Tibial nerve (tissue), 3 donors: ENCODE measurements around the gene KRTAP11-1.

ENCODE experiments used
- CTCF ChIP-seq, 5 experiments: fragments of 200-600 bp in 3 of 5; fragments of 450-650 bp in 2 of 5; sonication (generic) in 3 of 5; IDR thresholded peaks; one replicate each; pipeline ENCODE4 v1.5.1; 2016 to 2019; ENCODE audit warnings: antibody characterized with exemption in 5 of 5, mild to moderate bottlenecking in 3 of 5, moderate library complexity in 2 of 5
- POLR2A ChIP-seq, 2 donors: fragments of 450-650 bp; IDR thresholded peaks; one replicate each; pipeline ENCODE4 v1.6.1; 2017; ENCODE audit warnings: antibody characterized with exemption in 2 of 2, mild to moderate bottlenecking in 2 of 2, moderate library complexity in 2 of 2

GRCh38 chr21:30874526-30874925 is 6.9 kb downstream of the KRTAP11-1 start:
- TF ChIP-seq CTCF (IDR thresholded peaks at IDR 0.05) (no peak), POLR2A (IDR thresholded peaks at IDR 0.05) (no peak)
